Activated CD4-positive, alpha-beta memory T cell treated with anti-CD3 and anti-CD28 coated beads for 36 hours (primary cell): Measurements from ENCODE around the gene ANXA8. TPM values are rescaled to one million over a fixed set of nuclear protein-coding genes. Genes with fewer than 3 reads are reported as not detected.
"Not testable (repeated sequence)": the region's sequence is repeated elsewhere in the genome, so short reads cannot be mapped to it uniquely, and the experiment has no call there.

ENCODE experiments used
- CTCF ChIA-PET: fragments of 350-600 bp; sonication (Branson Sonifier 250); formaldehyde crosslinking; loops from one replicate; lab custom pipeline; 2021; ENCODE audit warnings: antibody characterized with exemption, inconsistent platforms; lab: Charles Lee
- POLR2A ChIA-PET: fragments of 350-600 bp; sonication (Branson Sonifier 250); formaldehyde crosslinking; loops from one replicate; lab custom pipeline; 2021; ENCODE audit warnings: antibody characterized with exemption; lab: Charles Lee
- DNase-seq: peaks from one replicate; pipeline ENCODE4 v3.0.0-alpha.2; 2020
- H3K27ac Mint-ChIP-seq: one replicate; pipeline ENCODE4 v1.8.0; 2021; ENCODE audit warnings: mixed read lengths
- H3K27me3 Mint-ChIP-seq: one replicate; pipeline ENCODE4 v1.8.0; 2021; ENCODE audit warnings: mixed read lengths
- H3K36me3 Mint-ChIP-seq: one replicate; pipeline ENCODE4 v1.8.0; 2021; ENCODE audit warnings: mixed read lengths
- H3K4me1 Mint-ChIP-seq: one replicate; pipeline ENCODE4 v1.8.0; 2021; ENCODE audit warnings: low read depth, mixed read lengths
- H3K4me3 Mint-ChIP-seq: one replicate; pipeline ENCODE4 v1.8.0; 2021; ENCODE audit warnings: mild to moderate bottlenecking, mixed read lengths
- H3K9me3 Mint-ChIP-seq: one replicate; pipeline ENCODE4 v1.8.0; 2021; ENCODE audit warnings: mixed read lengths
- intact Hi-C: fragments of 100-400 bp; cut with micrococcal nuclease; formaldehyde crosslinking; loops from one replicate; pipeline ENCODE4 v1.15.1; 2023
- total RNA-seq, 2 experiments: library from RNA; stranded (reverse); gene quantifications; one replicate each; pipeline ENCODE4 v1.2.3, GENCODE V29; 2021

ANXA8 gene
- total RNA-seq, 2 experiments from 2014 or later, result not detected

- H3K4me3 Mint-ChIP-seq, H3K27ac Mint-ChIP-seq, H3K27me3 Mint-ChIP-seq, CTCF ChIA-PET, H3K36me3 Mint-ChIP-seq, H3K4me1 Mint-ChIP-seq, POLR2A ChIA-PET, DNase-seq, intact Hi-C loops, H3K9me3 Mint-ChIP-seq: not testable (repeated sequence)
Observed at GRCh38 chr10:47477078-47477477, 6.8 kb downstream of the ANXA8 start.

GRCh38 chr10:47475101-47475500, 8.8 kb downstream of the ANXA8 start:
- not testable (repeated sequence) for H3K4me1 Mint-ChIP-seq, H3K36me3 Mint-ChIP-seq

GRCh38 chr10:47473516-47473915, 10.4 kb downstream of the ANXA8 start:
- H3K9me3 Mint-ChIP-seq, result not testable (repeated sequence)

More at GRCh38 chr10:47475101-47475500, 8.8 kb downstream of the ANXA8 start:
- POLR2A ChIA-PET, CTCF ChIA-PET, H3K9me3 Mint-ChIP-seq, DNase-seq, H3K27me3 Mint-ChIP-seq, intact Hi-C loops, H3K4me3 Mint-ChIP-seq, H3K27ac Mint-ChIP-seq: not testable (repeated sequence)

GRCh38 chr10:47472647-47473046, 11.3 kb downstream of the ANXA8 start:
- intact Hi-C loops, H3K4me3 Mint-ChIP-seq, H3K27ac Mint-ChIP-seq, POLR2A ChIA-PET, CTCF ChIA-PET, H3K4me1 Mint-ChIP-seq, H3K9me3 Mint-ChIP-seq, DNase-seq, H3K36me3 Mint-ChIP-seq, H3K27me3 Mint-ChIP-seq: not testable (repeated sequence)

More at GRCh38 chr10:47473516-47473915, 10.4 kb downstream of the ANXA8 start:
- CTCF ChIA-PET, POLR2A ChIA-PET, intact Hi-C loops, H3K36me3 Mint-ChIP-seq, H3K4me1 Mint-ChIP-seq, H3K4me3 Mint-ChIP-seq, H3K27ac Mint-ChIP-seq, DNase-seq, H3K27me3 Mint-ChIP-seq: not testable (repeated sequence)

DNA sequence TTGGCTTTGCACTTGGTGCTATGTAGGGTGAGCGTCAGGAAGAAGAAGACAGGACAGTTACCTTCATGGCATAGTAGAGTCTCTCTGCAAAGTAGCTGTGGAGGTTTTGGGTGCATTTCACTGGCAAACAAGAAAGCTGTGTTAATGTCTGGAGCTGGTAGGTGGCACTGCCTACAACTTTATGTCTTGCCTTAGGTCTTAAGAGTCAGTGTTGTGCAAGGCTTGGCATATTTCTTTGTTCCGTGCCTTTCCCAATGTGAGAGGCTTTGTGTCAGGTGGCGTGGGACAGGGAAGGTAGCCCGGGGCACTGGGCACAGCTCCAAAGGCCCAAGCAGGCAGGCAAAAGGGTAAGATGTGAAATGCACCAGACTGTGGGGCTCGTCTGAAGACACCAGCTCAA, 11.8 kb downstream of the ANXA8 start:
- H3K4me1 Mint-ChIP-seq, intact Hi-C loops, DNase-seq, CTCF ChIA-PET, POLR2A ChIA-PET, H3K36me3 Mint-ChIP-seq, H3K4me3 Mint-ChIP-seq, H3K27ac Mint-ChIP-seq, H3K9me3 Mint-ChIP-seq, H3K27me3 Mint-ChIP-seq: not testable (repeated sequence)

- DNase-seq, H3K4me3 Mint-ChIP-seq, CTCF ChIA-PET, intact Hi-C loops, H3K4me1 Mint-ChIP-seq, H3K36me3 Mint-ChIP-seq, H3K27me3 Mint-ChIP-seq, POLR2A ChIA-PET, H3K27ac Mint-ChIP-seq, H3K9me3 Mint-ChIP-seq: not testable (repeated sequence)
Observed at GRCh38 chr10:47468731-47469528, 15.0 kb downstream of the ANXA8 start.

DNA sequence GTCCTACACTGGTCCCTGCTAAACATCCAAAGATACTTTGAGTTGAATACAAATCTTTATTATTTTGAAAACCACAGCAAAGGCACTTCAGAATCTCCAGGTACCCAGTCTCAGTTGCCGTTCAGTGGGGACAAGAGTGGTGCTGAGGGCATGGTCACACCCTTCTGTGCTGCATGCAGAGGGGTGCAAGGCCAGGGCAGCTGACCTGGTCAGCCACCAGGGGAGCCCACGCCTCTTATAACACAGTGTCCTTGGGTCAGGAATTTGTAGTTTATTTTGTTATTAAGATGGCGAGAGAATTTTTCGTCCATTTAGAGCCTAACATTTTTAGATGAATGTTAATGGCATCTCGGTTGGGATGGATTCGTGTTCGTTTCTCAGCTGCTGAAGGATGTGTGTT, 16.0 kb downstream of the ANXA8 start:
- H3K27ac Mint-ChIP-seq, DNase-seq, CTCF ChIA-PET, H3K9me3 Mint-ChIP-seq, H3K4me3 Mint-ChIP-seq, H3K27me3 Mint-ChIP-seq, POLR2A ChIA-PET, H3K4me1 Mint-ChIP-seq, intact Hi-C loops, H3K36me3 Mint-ChIP-seq: not testable (repeated sequence)

DNA sequence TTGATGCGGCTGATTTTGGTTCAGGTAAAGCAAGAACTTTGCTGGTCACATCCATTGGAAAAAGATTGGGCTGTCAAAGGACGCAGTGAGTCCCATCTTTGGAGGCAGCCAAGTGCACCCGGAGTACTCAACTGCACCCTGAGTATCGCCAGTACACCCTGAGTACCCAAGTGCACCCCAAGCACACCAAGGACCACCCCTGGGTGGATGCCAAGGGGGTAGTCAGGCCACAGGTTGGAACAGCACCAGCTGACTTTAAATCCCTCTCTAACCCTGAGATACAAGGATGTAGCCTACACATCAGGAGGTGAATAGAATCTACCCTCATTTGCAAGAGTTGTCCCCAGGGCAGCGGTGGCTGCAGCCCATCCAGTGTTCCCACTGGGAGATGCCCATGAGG, 16.5 kb downstream of the ANXA8 start:
- DNase-seq, CTCF ChIA-PET, H3K36me3 Mint-ChIP-seq: not testable (repeated sequence)

GRCh38 chr10:47465216-47465917, 18.5 kb downstream of the ANXA8 start:
- H3K4me3 Mint-ChIP-seq, intact Hi-C loops, H3K4me1 Mint-ChIP-seq, POLR2A ChIA-PET, H3K27me3 Mint-ChIP-seq, H3K27ac Mint-ChIP-seq, CTCF ChIA-PET, DNase-seq, H3K9me3 Mint-ChIP-seq, H3K36me3 Mint-ChIP-seq: not testable (repeated sequence)

More for the DNA sequence above, 16.5 kb downstream of the ANXA8 start:
- H3K27me3 Mint-ChIP-seq, POLR2A ChIA-PET, H3K9me3 Mint-ChIP-seq, intact Hi-C loops, H3K27ac Mint-ChIP-seq, H3K4me1 Mint-ChIP-seq, H3K4me3 Mint-ChIP-seq: not testable (repeated sequence)

DNA sequence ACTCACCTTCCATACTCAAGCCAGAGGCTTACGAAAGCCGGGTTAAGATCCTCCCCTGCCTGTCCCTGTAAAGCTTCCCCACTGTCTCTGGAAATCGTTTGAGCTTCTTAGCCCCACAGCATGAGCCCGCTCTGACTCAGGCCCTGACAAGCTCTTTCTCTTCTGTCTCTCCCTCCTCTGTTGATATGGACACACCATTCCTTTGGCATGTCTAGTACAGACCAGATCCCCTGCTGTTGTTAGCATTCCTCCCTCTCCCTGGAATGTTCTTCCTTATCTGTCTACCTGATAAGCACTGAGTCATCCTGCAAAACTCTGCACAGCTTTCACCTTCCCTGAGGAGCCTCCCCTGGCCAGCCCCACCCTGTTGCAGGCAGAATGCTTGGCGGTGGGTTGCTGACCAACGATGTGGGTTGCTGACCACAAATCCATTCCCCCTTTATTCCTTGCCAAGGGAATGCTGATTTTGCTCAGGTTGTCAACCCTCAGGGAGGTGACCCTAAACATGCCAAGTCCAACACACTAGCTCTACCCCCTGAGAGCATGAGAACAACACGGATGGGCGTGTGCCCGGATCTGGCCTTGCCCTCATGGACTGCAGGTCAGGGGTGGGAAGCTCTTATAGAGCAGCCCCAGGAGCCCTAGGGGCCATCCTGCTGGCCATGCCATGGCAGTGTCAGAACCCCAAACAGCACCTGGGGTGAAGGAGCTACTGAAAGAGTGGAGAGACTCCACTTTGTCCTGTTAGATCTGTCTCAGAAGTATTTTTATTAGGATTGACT, 21.1 kb downstream of the ANXA8 start:
- H3K9me3 Mint-ChIP-seq, H3K4me3 Mint-ChIP-seq, H3K4me1 Mint-ChIP-seq, DNase-seq, H3K36me3 Mint-ChIP-seq, POLR2A ChIA-PET, intact Hi-C loops, H3K27me3 Mint-ChIP-seq, CTCF ChIA-PET, H3K27ac Mint-ChIP-seq: not testable (repeated sequence)

GRCh38 chr10:47461261-47461687, 22.6 kb downstream of the ANXA8 start:
- H3K9me3 Mint-ChIP-seq, H3K4me1 Mint-ChIP-seq, intact Hi-C loops, POLR2A ChIA-PET, H3K27me3 Mint-ChIP-seq, H3K27ac Mint-ChIP-seq, H3K36me3 Mint-ChIP-seq, CTCF ChIA-PET, H3K4me3 Mint-ChIP-seq: not testable (repeated sequence)
- peak; percentile 49 for DNase-seq

- Mint-ChIP-seq H3K36me3 (no peaks in the 10 kb centered on the region), H3K27ac (no peak overlapping the region), H3K9me3 (no peaks in the 10 kb centered on the region), H3K27me3 (peaks cover 9% of the 10 kb centered on the region), H3K4me1 (peaks cover 5% of the 10 kb centered on the region), H3K4me3 (no peak overlapping the region)
- intact Hi-C loops, result no loop called here
- no peak for DNase-seq
- ChIA-PET POLR2A (no interaction called here), CTCF (interaction anchor here (0.7 kb wide), 1 partner anchor 831 kb away, joined by 4 read pairs; no protein-coding TSS in a partner anchor)
Observed at GRCh38 chr10:47458466-47459154, 25.3 kb downstream of the ANXA8 start.
